K562 (cell line): ENCODE results near the gene PKP1. TPM values are rescaled to one million over a fixed set of nuclear protein-coding genes. Genes with fewer than 3 reads are reported as not detected.

Source experiments
- ATAC-seq: fragments of 200-7000 bp; cut with Tn5 transposase; 3 replicates; pipeline ENCODE4 v1.9.1; 2020; ENCODE audit warnings: moderate library complexity
- BruUV-seq: library from RNA; stranded (reverse); fragments of 400-500 nt; replicated peaks from 2 replicates; lab custom pipeline; 2021; lab: Mats Ljungman, UMichigan
- CTCF ChIA-PET: fragments of 300-600 bp; formaldehyde crosslinking; extraction: SDS; loops from one replicate; lab custom pipeline; 2021; ENCODE audit warnings: low intra/inter-chr PET ratio; lab: Yijun Ruan, JAX
- POLR2A ChIA-PET: fragments of 300-600, 350-650 bp; sonication (Branson Sonifier 250); formaldehyde crosslinking; extraction: SDS; loops from one replicate; lab custom pipeline; 2021; ENCODE audit warnings: antibody characterized with exemption, inconsistent platforms; lab: Yijun Ruan, JAX
- DNase-seq, 4 experiments: peaks; one replicate each; pipeline versions ENCODE4 v3.0.0 to v3.0.0-alpha.2; 2011 to 2018; ENCODE audit warnings: low spot score in 3 of 4, mixed read lengths in 3 of 4; ENCODE audit errors: extremely low read depth in 1 of 4
- FAIRE-seq: peaks from 2 replicates; lab custom pipeline; 2011; peaks lifted over from hg19 to GRCh38; lab: Jason Lieb, UNC
- H2AFZ ChIP-seq: 2 replicates; pipeline ENCODE4 v1.6.0; 2011; ENCODE audit warnings: low read depth, low read length, control low read depth, inconsistent platforms
- H3K27ac ChIP-seq: fragments of 200-600 bp; 3 replicates; pipeline ENCODE4 v1.8.0; 2011; ENCODE audit warnings: low read depth, mild to moderate bottlenecking, control low read depth, inconsistent platforms, low read length, moderate library complexity, mixed read lengths; ENCODE audit errors: extremely low read depth
- H3K27me3 ChIP-seq, 2 experiments: fragments of 300-600 bp in 1 of 2; 2 replicates in 1 of 2; 3 replicates in 1 of 2; pipeline versions ENCODE4 v1.6.0 to v1.8.0; 2011; ENCODE audit warnings: inconsistent platforms in 2 of 2, low read length in 2 of 2, mild to moderate bottlenecking in 1 of 2, mixed read lengths in 1 of 2, moderate library complexity in 1 of 2; ENCODE audit not compliant: control insufficient read depth in 2 of 2, insufficient read depth in 2 of 2
- H3K36me3 ChIP-seq: fragments of 300-600 bp; 3 replicates; pipeline ENCODE4 v1.8.0; 2011; ENCODE audit warnings: mild to moderate bottlenecking, low read length, inconsistent platforms; ENCODE audit not compliant: control insufficient read depth, insufficient read depth
- H3K4me1 ChIP-seq, 2 experiments: fragments of 200-600 bp in 1 of 2; replicated peaks in 1 of 2; 2 replicates in 1 of 2; 3 replicates in 1 of 2; pipeline versions ENCODE4 v1.5.1 to v1.8.0; 2011; ENCODE audit warnings: inconsistent platforms in 2 of 2, low read length in 2 of 2, mild to moderate bottlenecking in 1 of 2, mixed read lengths in 1 of 2, moderate library complexity in 1 of 2; ENCODE audit not compliant: control insufficient read depth in 2 of 2, insufficient read depth in 2 of 2
- H3K4me2 ChIP-seq: 2 replicates; pipeline ENCODE4 v1.6.1; 2011; ENCODE audit warnings: low read length, control low read depth, inconsistent platforms, mixed read lengths; ENCODE audit not compliant: insufficient read depth
- H3K4me3 ChIP-seq: fragments of 200-600 bp; sonication (generic), shearing (Covaris generic); 2 replicates; pipeline ENCODE4 v1.5.1; 2016; ENCODE audit warnings: control low read depth, inconsistent platforms
- H3K79me2 ChIP-seq: fragments of 200-600 bp; 3 replicates; pipeline ENCODE4 v1.8.0; 2011; ENCODE audit warnings: low read length, inconsistent platforms; ENCODE audit not compliant: control insufficient read depth, insufficient read depth
- H3K9ac ChIP-seq, 2 experiments: 2 replicates each; pipeline versions ENCODE4 v1.6.0 to v1.6.1; 2011; ENCODE audit warnings: low read depth in 2 of 2, low read length in 2 of 2, control low read depth in 1 of 2, inconsistent platforms in 1 of 2, mild to moderate bottlenecking in 1 of 2, mixed read lengths in 1 of 2; ENCODE audit not compliant: insufficient read depth in 1 of 2
- H3K9me1 ChIP-seq: one replicate; pipeline ENCODE4 v1.6.0; 2011; ENCODE audit warnings: inconsistent platforms, mild to moderate bottlenecking, low read length, moderate library complexity; ENCODE audit not compliant: control insufficient read depth, insufficient read depth
- H3K9me3 ChIP-seq: replicated peaks from 2 replicates; pipeline ENCODE4 v1.5.1; 2011; ENCODE audit warnings: low read depth, low read length, inconsistent platforms; ENCODE audit not compliant: control insufficient read depth, insufficient read depth
- H4K20me1 ChIP-seq: replicated peaks from 2 replicates; pipeline ENCODE4 v1.6.1; 2011; ENCODE audit warnings: low read length, inconsistent platforms, mixed read lengths; ENCODE audit not compliant: control insufficient read depth, insufficient read depth
- ZNF239 ChIP-seq: fragments of 250-450 bp; sonication (Bioruptor Pico); IDR thresholded peaks from 2 replicates; pipeline ENCODE4 v1.4.0; 2020; ENCODE audit warnings: mild to moderate bottlenecking
- WGBS: fragments of 100-300 bp; shearing (Covaris generic); methylation state at CpG from one replicate; pipeline ENCODE4 v1.1.6; 2016; ENCODE audit warnings: low coverage, mixed read lengths; ENCODE audit not compliant: insufficient coverage; ENCODE audit errors: missing lambda C conversion rate; 5-methylcytosine and 5-hydroxymethylcytosine counted together
- in situ Hi-C: fragments of 300-500 bp; cut with MboI; formaldehyde crosslinking; loops from 4 replicates; pipeline ENCODE4 v1.15.0; 2018; ENCODE audit warnings: inconsistent platforms, mixed read lengths
- intact Hi-C: fragments of 100-400 bp; cut with micrococcal nuclease; formaldehyde crosslinking; loops from 2 replicates; pipeline ENCODE4 v1.14.2; 2022
- polyA plus RNA-seq, 8 experiments: library from polyadenylated mRNA; depleted of rRNA in 4 of 8; stranded (reverse) in 5 of 8; unstranded in 3 of 8; fragments of >200 nt; fragmentation: Nextera tagmentation in 2 of 8; fragmentation: Illumina TruSeq in 1 of 8; extraction: Ambion mirVana in 2 of 8; extraction: Trizol in 1 of 8; gene quantifications; 2 replicates each; pipeline versions ENCODE4 v1.2.1 to v1.2.3, GENCODE V29; 2011 to 2014; ENCODE audit warnings: inconsistent platforms in 1 of 8, missing spikeins in 1 of 8
- total RNA-seq, 7 experiments: library from RNA; depleted of rRNA in 6 of 7; stranded (reverse); fragments of >200 nt in 6 of 7; fragmentation: Illumina TruSeq in 2 of 7; extraction: Trizol in 2 of 7; gene quantifications; 2 replicates each; pipeline versions ENCODE4 v1.2.1 to v1.2.3, GENCODE V29; 2011 to 2021; ENCODE audit warnings: low replicate concordance in 1 of 7
- TF ChIP-seq, protein P1 (sequence below): fragments of 450-650 bp; IDR thresholded peaks from 2 replicates; pipeline ENCODE4 v1.6.1; 2018; ENCODE audit warnings: mild to moderate bottlenecking, low read depth; ENCODE audit not compliant: partially characterized antibody
- TF ChIP-seq, protein P2 (sequence below), 3 experiments: IDR thresholded peaks in 2 of 3; conservative IDR thresholded peaks in 1 of 3; 2 replicates each; pipeline ENCODE4 v1.5.1; 2011 to 2012; ENCODE audit warnings: low read length in 3 of 3, mild to moderate bottlenecking in 3 of 3, control low read depth in 2 of 3, improper control_type of control experiment in 1 of 3, inconsistent platforms in 1 of 3, low read depth in 1 of 3, mixed read lengths in 1 of 3, moderate library complexity in 1 of 3; ENCODE audit not compliant: insufficient read depth in 2 of 3

The PKP1 gene
- total and polyA plus RNA-seq, 9 of the 15 experiments (the other 6 are each of a cell fraction or from before 2014, with no cell fraction given): not detected

DNA sequence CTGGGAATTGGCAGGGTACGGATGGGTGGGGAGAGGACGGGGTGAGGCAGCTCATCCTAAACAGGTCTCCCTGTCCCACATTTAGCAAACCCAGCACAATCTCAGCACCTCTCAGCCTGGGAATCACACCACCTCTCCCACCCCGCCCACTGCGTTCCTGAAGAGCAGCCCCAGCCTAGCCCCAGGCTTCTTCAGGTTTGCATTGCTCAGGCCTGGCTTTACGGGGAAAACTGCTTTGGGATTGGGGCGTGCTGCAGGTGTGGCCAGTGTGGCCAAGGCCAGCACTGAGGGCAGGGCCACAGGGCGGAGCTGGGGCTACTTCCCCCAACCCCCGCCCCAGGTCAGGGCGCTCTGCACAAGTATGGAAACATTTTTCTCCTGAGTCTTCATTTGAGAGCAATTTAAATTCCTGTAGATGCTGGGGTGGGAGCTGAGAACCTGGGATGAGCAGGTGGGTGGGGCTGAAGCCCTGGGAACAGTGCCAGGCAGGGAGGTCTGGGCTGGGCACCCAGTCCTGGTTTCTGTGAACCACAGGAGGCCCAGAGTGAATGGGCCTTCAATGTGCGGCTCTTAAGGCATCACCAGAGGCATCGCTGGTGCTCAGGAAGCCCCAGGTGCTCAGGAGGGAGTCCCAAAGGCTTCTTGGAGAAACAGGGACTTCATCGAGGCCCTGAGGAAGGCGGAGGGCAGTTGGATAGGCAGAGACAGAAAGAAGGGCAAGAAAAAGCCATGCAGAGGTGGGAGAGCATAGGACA lies 70.1 kb downstream of the PKP1 start:
- POLR2A ChIA-PET: interaction anchor here (1.1 to 1.3 kb wide), 2 partner anchors 8 to 47 kb away, joined by 3 to 4 read pairs; no protein-coding TSS in a partner anchor
- no peaks in the 10 kb centered on the region for H3K9me1 ChIP-seq
- 0% methylated on average over 13 of the region's 13 CpGs for WGBS
- no peak overlapping the region for H3K4me2 ChIP-seq
- DNase-seq (no peak), ATAC-seq (no peak)
- intact Hi-C loops: no loop called here
- BruUV-seq: no TSS peak
- peaks cover 14% of the 10 kb centered on the region for H4K20me1 ChIP-seq
- CTCF ChIA-PET: no interaction called here
- H3K79me2 ChIP-seq: no peaks in the 10 kb centered on the region
- no peaks in the 10 kb centered on the region for H3K9me3 ChIP-seq
- no peak overlapping the region for H3K4me3 ChIP-seq
- TF ChIP-seq, protein P1, sequence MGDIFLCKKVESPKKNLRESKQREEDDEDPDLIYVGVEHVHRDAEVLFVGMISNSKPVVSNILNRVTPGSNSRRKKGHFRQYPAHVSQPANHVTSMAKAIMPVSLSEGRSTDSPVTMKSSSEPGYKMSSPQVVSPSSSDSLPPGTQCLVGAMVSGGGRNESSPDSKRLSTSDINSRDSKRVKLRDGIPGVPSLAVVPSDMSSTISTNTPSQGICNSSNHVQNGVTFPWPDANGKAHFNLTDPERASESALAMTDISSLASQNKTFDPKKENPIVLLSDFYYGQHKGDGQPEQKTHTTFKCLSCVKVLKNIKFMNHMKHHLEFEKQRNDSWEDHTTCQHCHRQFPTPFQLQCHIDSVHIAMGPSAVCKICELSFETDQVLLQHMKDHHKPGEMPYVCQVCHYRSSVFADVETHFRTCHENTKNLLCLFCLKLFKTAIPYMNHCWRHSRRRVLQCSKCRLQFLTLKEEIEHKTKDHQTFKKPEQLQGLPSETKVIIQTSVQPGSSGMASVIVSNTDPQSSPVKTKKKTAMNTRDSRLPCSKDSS: no peak
- no peak for TF ChIP-seq ZNF239 (CRISPR knock-in tag)
- TF ChIP-seq, protein P2, sequence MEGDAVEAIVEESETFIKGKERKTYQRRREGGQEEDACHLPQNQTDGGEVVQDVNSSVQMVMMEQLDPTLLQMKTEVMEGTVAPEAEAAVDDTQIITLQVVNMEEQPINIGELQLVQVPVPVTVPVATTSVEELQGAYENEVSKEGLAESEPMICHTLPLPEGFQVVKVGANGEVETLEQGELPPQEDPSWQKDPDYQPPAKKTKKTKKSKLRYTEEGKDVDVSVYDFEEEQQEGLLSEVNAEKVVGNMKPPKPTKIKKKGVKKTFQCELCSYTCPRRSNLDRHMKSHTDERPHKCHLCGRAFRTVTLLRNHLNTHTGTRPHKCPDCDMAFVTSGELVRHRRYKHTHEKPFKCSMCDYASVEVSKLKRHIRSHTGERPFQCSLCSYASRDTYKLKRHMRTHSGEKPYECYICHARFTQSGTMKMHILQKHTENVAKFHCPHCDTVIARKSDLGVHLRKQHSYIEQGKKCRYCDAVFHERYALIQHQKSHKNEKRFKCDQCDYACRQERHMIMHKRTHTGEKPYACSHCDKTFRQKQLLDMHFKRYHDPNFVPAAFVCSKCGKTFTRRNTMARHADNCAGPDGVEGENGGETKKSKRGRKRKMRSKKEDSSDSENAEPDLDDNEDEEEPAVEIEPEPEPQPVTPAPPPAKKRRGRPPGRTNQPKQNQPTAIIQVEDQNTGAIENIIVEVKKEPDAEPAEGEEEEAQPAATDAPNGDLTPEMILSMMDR (IDR thresholded peaks at IDR 0.05 in 2 of 3, conservative IDR thresholded peaks at IDR 0.05 in 1 of 3; ENCODE audit: insufficient read depth in 2 of 3, low read depth in 1 of 3, low read length in 3 of 3): no peak
- TF ChIP-seq, all 486 proteins: peak for 0
- Histone ChIP-seq H3K27me3 (peaks cover 0 to 34% of the 10 kb centered on the region in 2 experiments; a peak in 2 of 5 replicates), H3K27ac (no peak overlapping the region), H3K36me3 (no peaks in the 10 kb centered on the region), H2AFZ (no peak overlapping the region), H3K4me1 (no peaks in the 10 kb centered on the region), H3K9ac (no peak overlapping the region)
- no peak for FAIRE-seq
- in situ Hi-C loops: no loop called here
